ENCODE results near the gene ARHGAP1. TPM values are rescaled to one million over a fixed set of nuclear protein-coding genes. Genes with fewer than 3 reads are reported as not detected.

Gene ARHGAP1
- total RNA-seq (10 to 100 TPM; 67.5 to 71.2 TPM), polyA plus RNA-seq (10 to 100 TPM; 35.5 to 63.1 (median 43.5) TPM), total RNA-seq (36.1 to 61.4 (median 48.3) reads per million in 6 experiments)

- DNase-seq (peak; percentile 95 to 100 (median 99)), ATAC-seq (peak; percentile 92)
- Mint-ChIP-seq H3K4me3 (peak within 1 kb of the TSS; percentile 96 to 99 (median 98)), H3K27me3 (no peaks in the 10 kb centered on the region), H3K27ac (peak within 1 kb of the TSS; percentile 93 to 99 (median 97)), H3K9me3 (no peaks in the 10 kb centered on the region), H3K36me3 (peaks cover 0 to 53% (median 0%) of the 10 kb centered on the region in 3 donors), H3K4me1 (peaks cover 22 to 71% (median 55%) of the 10 kb centered on the region in 4 donors)
- POLR2A ChIA-PET = interaction anchor here (0.5 to 6.3 kb wide), 20 partner anchors 13 to 1353 kb away, joined by 3 to 91 read pairs (median 4); partner anchors contain the start of genes ACP2, ATG13, CSTPP1 and HARBI1
Observed at GRCh38 chr11:46700241-46701077, at the start of gene ARHGAP1, which contains the start of gene ZNF408. ARHGAP1 (minus strand) TSS chr11:46700619; CDS start chr11:46696107, 4,512 bp downstream. ZNF408 (plus strand) TSS chr11:46701031; CDS start chr11:46701048, 17 bp downstream.

GRCh38 chr11:46747150-46747549, 46.7 kb upstream of the ARHGAP1 start:
- H3K36me3 Mint-ChIP-seq = peaks cover 10 to 87% (median 34%) of the 10 kb centered on the region in 3 donors
- H3K27ac Mint-ChIP-seq = no peak overlapping the region
- no peaks in the 10 kb centered on the region for H3K27me3 Mint-ChIP-seq
- POLR2A ChIA-PET = interaction anchor here (0.7 kb wide), 1 partner anchor 104 kb away, joined by 4 read pairs; no protein-coding TSS in a partner anchor
- no peak overlapping the region for H3K4me3 Mint-ChIP-seq
- H3K4me1 Mint-ChIP-seq = no peaks in the 10 kb centered on the region
- H3K9me3 Mint-ChIP-seq = no peaks in the 10 kb centered on the region
- ATAC-seq (no peak), DNase-seq (no peak)

- no peak overlapping the region for H3K4me3 Mint-ChIP-seq
- POLR2A ChIA-PET = interaction anchor here (0.9 kb wide), 1 partner anchor 17 kb away, joined by 3 read pairs; no protein-coding TSS in a partner anchor
- no peak for ATAC-seq
- no peak for DNase-seq
- H3K27ac Mint-ChIP-seq = peak overlapping the region in 1 of 10 donors; percentile 47
- H3K9me3 Mint-ChIP-seq = no peaks in the 10 kb centered on the region
- H3K36me3 Mint-ChIP-seq = peaks cover 10 to 88% (median 34%) of the 10 kb centered on the region in 3 donors
- H3K27me3 Mint-ChIP-seq = no peaks in the 10 kb centered on the region
- H3K4me1 Mint-ChIP-seq = no peaks in the 10 kb centered on the region
Observed at GRCh38 chr11:46745995-46746394, 45.6 kb upstream of the ARHGAP1 start.

GRCh38 chr11:46745328-46745727, 44.9 kb upstream of the ARHGAP1 start:
- POLR2A ChIA-PET = interaction anchor here (0.9 kb wide), 1 partner anchor 18 kb away, joined by 3 read pairs; no protein-coding TSS in a partner anchor
- DNase-seq (no peak), ATAC-seq (no peak)
- Mint-ChIP-seq H3K4me3 (no peak overlapping the region), H3K36me3 (peaks cover 10 to 82% (median 29%) of the 10 kb centered on the region in 3 donors), H3K27me3 (no peaks in the 10 kb centered on the region), H3K9me3 (no peaks in the 10 kb centered on the region), H3K4me1 (no peaks in the 10 kb centered on the region), H3K27ac (peak overlapping the region in 4 of 10 donors; percentile 1 to 58 (median 40))

GRCh38 chr11:46743693-46744339, 43.4 kb upstream of the ARHGAP1 start:
- peak overlapping the region in 5 of 10 donors; percentile 24 to 84 (median 56) for H3K27ac Mint-ChIP-seq

GRCh38 chr11:46743043-46743442, 42.6 kb upstream of the ARHGAP1 start:
- Mint-ChIP-seq H3K27ac (peak overlapping the region in 3 of 10 donors; percentile 15 to 68 (median 41)), H3K4me3 (no peak overlapping the region), H3K9me3 (no peaks in the 10 kb centered on the region), H3K27me3 (no peaks in the 10 kb centered on the region), H3K4me1 (no peaks in the 10 kb centered on the region), H3K36me3 (peaks cover 7 to 60% (median 21%) of the 10 kb centered on the region in 3 donors)
- POLR2A ChIA-PET = no interaction called here
- no peak for DNase-seq
- no peak for ATAC-seq

More at GRCh38 chr11:46743693-46744339, 43.4 kb upstream of the ARHGAP1 start:
- Mint-ChIP-seq H3K4me1 (no peaks in the 10 kb centered on the region), H3K9me3 (no peaks in the 10 kb centered on the region), H3K36me3 (peaks cover 10 to 67% (median 26%) of the 10 kb centered on the region in 3 donors), H3K27me3 (no peaks in the 10 kb centered on the region), H3K4me3 (no peak overlapping the region)
- no peak for DNase-seq
- ATAC-seq = no peak
- POLR2A ChIA-PET = interaction anchor here (0.6 kb wide), 1 partner anchor 78 kb away, joined by 3 read pairs; no protein-coding TSS in a partner anchor

GRCh38 chr11:46741600-46742484, 41.4 kb upstream of the ARHGAP1 start:
- H3K4me1 Mint-ChIP-seq = no peaks in the 10 kb centered on the region
- no peaks in the 10 kb centered on the region for H3K9me3 Mint-ChIP-seq
- H3K27ac Mint-ChIP-seq = peak overlapping the region in 6 of 10 donors; percentile 7 to 91 (median 50)
- H3K36me3 Mint-ChIP-seq = peaks cover 5 to 48% (median 17%) of the 10 kb centered on the region in 3 donors
- H3K4me3 Mint-ChIP-seq = no peak overlapping the region
- POLR2A ChIA-PET = no interaction called here
- DNase-seq = no peak
- H3K27me3 Mint-ChIP-seq = no peaks in the 10 kb centered on the region
- no peak for ATAC-seq

- no peak overlapping the region for H3K4me3 Mint-ChIP-seq
- H3K4me1 Mint-ChIP-seq = no peaks in the 10 kb centered on the region
- H3K9me3 Mint-ChIP-seq = no peaks in the 10 kb centered on the region
- no peak for ATAC-seq
- POLR2A ChIA-PET = no interaction called here
- DNase-seq = no peak
- peaks cover 0 to 3% (median 0%) of the 10 kb centered on the region in 5 donors for H3K27me3 Mint-ChIP-seq
- H3K27ac Mint-ChIP-seq = no peak overlapping the region
- H3K36me3 Mint-ChIP-seq = peaks cover 5 to 25% (median 15%) of the 10 kb centered on the region in 3 donors
Observed at GRCh38 chr11:46738887-46739286, 38.5 kb upstream of the ARHGAP1 start.

- H3K9me3 Mint-ChIP-seq = no peaks in the 10 kb centered on the region
- peaks cover 0 to 3% (median 0%) of the 10 kb centered on the region in 5 donors for H3K27me3 Mint-ChIP-seq
- peaks cover 2 to 14% (median 9%) of the 10 kb centered on the region in 3 donors for H3K36me3 Mint-ChIP-seq
- no peak overlapping the region for H3K4me3 Mint-ChIP-seq
- ATAC-seq = no peak
- no peak for DNase-seq
- no peaks in the 10 kb centered on the region for H3K4me1 Mint-ChIP-seq
- H3K27ac Mint-ChIP-seq = peak overlapping the region in 3 of 10 donors; percentile 18 to 50 (median 38)
- POLR2A ChIA-PET = no interaction called here
Observed at GRCh38 chr11:46737699-46738098, 37.3 kb upstream of the ARHGAP1 start.

GRCh38 chr11:46736615-46737014, 36.2 kb upstream of the ARHGAP1 start:
- no peak for DNase-seq
- Mint-ChIP-seq H3K27me3 (peaks cover 0 to 3% (median 0%) of the 10 kb centered on the region in 5 donors), H3K9me3 (no peaks in the 10 kb centered on the region), H3K4me3 (no peak overlapping the region), H3K27ac (no peak overlapping the region), H3K36me3 (peaks cover 0 to 4% (median 3%) of the 10 kb centered on the region in 3 donors), H3K4me1 (no peaks in the 10 kb centered on the region)
- POLR2A ChIA-PET = no interaction called here
- no peak for ATAC-seq

GRCh38 chr11:46736146-46736545, 35.7 kb upstream of the ARHGAP1 start:
- DNase-seq (no peak), ATAC-seq (no peak)
- no peaks in the 10 kb centered on the region for H3K9me3 Mint-ChIP-seq
- H3K27ac Mint-ChIP-seq = no peak overlapping the region
- POLR2A ChIA-PET = no interaction called here
- peaks cover 0 to 3% (median 0%) of the 10 kb centered on the region in 5 donors for H3K27me3 Mint-ChIP-seq
- no peaks in the 10 kb centered on the region for H3K4me1 Mint-ChIP-seq
- no peak overlapping the region for H3K4me3 Mint-ChIP-seq
- no peaks in the 10 kb centered on the region for H3K36me3 Mint-ChIP-seq

- Mint-ChIP-seq H3K4me3 (no peak overlapping the region), H3K9me3 (no peaks in the 10 kb centered on the region), H3K4me1 (no peaks in the 10 kb centered on the region), H3K27ac (no peak overlapping the region), H3K36me3 (no peaks in the 10 kb centered on the region), H3K27me3 (peaks cover 0 to 3% (median 0%) of the 10 kb centered on the region in 5 donors)
- no peak for DNase-seq
- no peak for ATAC-seq
- POLR2A ChIA-PET = no interaction called here
Observed at GRCh38 chr11:46733234-46733633, 32.8 kb upstream of the ARHGAP1 start.

Measured in naive thymus-derived CD8-positive, alpha-beta T cell (primary cell).